GM13977 (cell line): ENCODE results near the gene VSTM2L.

Experiments used
- DNase-seq: peaks from one replicate; pipeline ENCODE4 v3.0.0; 2012; ENCODE audit warnings: low spot score
- in situ Hi-C: fragments of 300-500 bp; cut with MboI; formaldehyde crosslinking; loops from one replicate; pipeline ENCODE4 v1.12.0; 2022; ENCODE audit warnings: low sequenced_read_pairs, low pct_unique_long_range_greater_than_20kb, mixed read lengths, inconsistent platforms; ENCODE audit not compliant: unreplicated experiment
- TF ChIP-seq, protein P1 (sequence below): IDR thresholded peaks from 2 replicates; pipeline ENCODE4 v1.5.1; 2012; ENCODE audit warnings: mild to moderate bottlenecking, control low read depth; ENCODE audit not compliant: insufficient read depth; ENCODE audit errors: extremely low read depth, missing control alignments

Gene VSTM2L

DNA sequence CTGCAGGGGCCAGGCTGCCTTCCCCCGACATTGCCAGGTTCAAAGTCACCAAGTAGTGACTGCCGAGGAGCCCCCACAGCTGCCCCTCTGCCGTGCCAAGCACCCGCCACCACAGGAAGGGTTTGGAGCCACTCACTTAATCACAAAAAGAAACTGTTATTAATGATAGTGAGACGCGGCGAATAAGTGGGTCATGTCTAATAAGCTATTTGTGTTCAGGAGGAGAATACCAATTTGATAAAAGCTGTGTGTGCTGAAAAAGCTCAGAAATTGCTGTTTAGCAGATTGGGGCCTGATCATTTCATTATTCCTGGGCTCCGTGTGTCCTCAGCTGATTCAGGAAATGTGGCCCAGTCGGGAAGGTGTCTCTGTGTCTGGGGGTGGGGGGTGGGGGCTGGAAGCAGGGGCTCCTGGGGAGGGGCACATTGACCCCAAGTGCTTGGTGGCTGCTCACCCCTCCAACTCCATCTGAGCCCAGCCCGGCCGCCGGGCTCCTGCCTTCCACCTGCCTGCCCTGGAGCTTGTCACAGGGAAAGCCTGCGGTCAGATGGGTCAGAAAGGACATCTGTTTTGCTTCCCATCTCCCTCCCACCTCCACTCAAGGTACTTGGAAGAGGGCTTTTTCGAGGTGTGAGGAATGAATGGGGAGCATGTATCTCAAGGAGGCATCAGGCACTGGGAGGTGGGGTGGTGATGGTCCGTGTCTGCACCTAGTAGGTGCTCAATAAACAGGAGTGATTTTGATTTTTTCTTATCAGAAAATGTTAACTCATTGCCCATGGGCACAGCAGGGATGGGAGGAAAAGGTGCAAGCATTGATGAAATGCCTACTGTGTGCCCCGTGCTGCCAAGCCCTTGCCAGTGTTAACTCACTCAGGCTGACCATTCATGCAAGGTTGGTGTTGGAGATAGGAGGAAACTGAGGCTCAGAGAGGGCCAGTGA, 3.0 kb downstream of the VSTM2L start:
- TF ChIP-seq, protein P1, sequence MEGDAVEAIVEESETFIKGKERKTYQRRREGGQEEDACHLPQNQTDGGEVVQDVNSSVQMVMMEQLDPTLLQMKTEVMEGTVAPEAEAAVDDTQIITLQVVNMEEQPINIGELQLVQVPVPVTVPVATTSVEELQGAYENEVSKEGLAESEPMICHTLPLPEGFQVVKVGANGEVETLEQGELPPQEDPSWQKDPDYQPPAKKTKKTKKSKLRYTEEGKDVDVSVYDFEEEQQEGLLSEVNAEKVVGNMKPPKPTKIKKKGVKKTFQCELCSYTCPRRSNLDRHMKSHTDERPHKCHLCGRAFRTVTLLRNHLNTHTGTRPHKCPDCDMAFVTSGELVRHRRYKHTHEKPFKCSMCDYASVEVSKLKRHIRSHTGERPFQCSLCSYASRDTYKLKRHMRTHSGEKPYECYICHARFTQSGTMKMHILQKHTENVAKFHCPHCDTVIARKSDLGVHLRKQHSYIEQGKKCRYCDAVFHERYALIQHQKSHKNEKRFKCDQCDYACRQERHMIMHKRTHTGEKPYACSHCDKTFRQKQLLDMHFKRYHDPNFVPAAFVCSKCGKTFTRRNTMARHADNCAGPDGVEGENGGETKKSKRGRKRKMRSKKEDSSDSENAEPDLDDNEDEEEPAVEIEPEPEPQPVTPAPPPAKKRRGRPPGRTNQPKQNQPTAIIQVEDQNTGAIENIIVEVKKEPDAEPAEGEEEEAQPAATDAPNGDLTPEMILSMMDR = no peak
- in situ Hi-C loops = no loop called here
- no peak for DNase-seq

DNA sequence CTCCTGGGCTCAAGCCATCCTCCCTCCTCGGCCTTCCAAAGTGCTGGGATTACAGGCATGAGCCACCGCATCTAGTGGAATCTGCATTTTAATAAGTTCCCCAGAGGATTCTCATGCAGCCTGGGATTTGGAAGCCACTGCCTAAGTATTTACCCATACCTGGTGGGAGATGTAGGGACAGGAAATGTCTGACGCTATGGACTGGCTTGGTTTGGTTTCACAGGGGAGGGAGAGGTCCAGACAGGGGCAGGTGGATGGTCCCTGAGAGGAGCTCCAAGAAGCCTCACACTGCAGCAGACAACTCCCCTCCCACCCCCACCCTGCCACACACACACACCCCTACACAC, 4.4 kb downstream of the VSTM2L start:
- no peak for DNase-seq
- in situ Hi-C loops = no loop called here
- TF ChIP-seq, protein P1 = no peak

DNA sequence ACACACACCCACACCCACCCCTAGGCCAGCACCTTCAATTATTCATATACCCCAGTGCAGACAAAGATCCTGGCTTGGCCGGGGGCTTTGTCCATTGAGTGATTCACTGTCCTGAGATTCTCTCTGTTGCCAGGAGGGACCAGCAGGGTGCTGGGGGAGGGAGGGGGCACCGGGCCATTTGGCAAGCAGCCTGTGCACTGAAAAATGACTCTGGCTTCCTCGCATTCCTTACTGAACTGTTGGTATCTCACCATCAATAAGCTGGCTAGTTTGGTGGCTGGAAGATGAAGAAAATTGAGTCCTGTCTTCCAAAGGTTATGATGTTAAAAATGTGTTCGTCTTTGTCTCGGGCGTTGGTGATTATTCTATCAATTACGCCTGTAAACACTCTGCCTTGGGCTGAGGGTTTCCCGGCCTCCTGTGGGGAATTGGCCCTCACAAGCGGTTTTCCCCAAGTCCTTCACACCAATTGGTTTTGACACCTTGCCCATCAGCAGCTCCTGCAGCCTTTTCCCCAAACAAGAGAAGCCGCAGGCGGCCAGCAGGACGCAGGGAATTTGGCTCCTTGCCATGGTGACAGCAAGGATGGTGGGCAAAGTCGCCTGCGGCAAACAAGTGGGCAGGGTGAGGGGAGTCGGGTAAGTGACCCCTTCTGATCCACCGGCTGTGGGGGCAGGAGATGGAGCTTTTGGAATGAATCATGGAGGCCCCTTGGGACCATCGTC, 4.9 kb downstream of the VSTM2L start:
- DNase-seq = no peak
- in situ Hi-C loops = no loop called here

DNA sequence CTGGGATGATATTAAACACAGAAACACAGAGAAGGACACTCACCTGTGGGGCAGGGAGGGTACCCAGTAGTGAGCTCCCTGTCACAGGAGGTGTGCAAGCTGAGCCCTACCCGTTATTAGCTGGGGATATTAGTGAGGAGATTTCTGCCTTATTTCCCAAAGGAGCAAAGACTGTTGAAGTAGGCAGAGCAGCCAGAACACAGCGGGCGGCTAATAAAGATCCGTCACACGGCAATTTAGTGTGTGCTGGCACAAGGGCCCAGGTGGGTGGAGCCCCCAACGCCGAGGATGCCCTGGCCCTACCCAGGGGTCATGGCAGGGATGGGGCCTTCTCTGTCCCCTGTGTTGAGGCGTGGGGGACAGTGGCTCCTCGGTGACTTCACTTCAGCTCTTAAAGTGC, 8.3 kb downstream of the VSTM2L start:
- in situ Hi-C loops = no loop called here
- TF ChIP-seq, protein P1 = no peak
- no peak for DNase-seq

More for the DNA sequence above, 4.9 kb downstream of the VSTM2L start:
- TF ChIP-seq, protein P1 = no peak

DNA sequence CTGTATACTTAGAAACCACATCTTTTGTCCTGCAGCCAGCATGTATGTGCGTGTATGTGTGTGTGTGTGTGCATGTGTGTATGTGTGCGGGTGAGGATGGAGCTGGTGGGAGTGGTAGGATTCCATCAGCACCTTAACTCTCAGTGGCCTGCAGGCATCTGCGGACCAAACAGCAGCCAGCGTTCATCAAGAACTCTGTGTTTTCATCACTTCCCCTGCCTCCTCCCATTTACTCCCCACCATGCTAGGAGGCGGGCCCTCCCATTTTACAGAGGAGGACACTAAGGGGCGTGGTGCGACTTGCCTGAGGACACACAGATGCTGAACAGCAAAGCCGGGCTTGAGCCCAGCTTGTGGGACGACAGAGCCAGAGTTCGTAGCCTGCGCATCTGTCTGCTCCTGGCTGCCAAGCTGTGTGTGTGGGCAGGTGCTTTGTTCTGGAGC, 8.9 kb downstream of the VSTM2L start:
- in situ Hi-C loops = no loop called here
- DNase-seq = peak; percentile 65
- TF ChIP-seq, protein P1 = no peak

DNA sequence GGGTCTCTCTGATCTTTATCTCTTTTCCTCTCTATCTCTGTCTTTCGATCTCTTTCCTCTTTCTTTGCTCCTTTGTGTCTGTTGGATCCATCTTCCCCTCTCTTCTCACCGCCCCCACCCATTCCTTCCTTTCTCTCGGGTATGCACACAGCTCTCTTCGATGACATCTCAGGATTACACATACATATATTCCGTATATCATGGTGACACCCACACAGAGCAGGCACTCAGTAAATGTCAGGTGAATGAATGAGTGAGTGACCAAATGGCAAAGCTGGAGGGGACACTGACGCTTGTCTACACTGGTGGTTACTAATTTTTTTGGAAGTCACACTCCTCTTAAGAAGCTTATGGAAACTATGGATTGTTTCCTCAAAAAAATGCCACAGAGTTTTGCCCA, 9.9 kb downstream of the VSTM2L start:
- in situ Hi-C loops = no loop called here
- TF ChIP-seq, protein P1 = no peak

More for the DNA sequence above, 9.9 kb downstream of the VSTM2L start:
- DNase-seq = no peak
